HL-60/S4 (cell line): Measurements from ENCODE around the gene LRRC8A.

Source experiments
- in situ Hi-C: fragments of 300-500 bp; cut with MboI; formaldehyde crosslinking; loops from 2 replicates; pipeline ENCODE4 v1.14.3; 2022; ENCODE audit warnings: low sequenced_read_pairs

Gene LRRC8A

DNA sequence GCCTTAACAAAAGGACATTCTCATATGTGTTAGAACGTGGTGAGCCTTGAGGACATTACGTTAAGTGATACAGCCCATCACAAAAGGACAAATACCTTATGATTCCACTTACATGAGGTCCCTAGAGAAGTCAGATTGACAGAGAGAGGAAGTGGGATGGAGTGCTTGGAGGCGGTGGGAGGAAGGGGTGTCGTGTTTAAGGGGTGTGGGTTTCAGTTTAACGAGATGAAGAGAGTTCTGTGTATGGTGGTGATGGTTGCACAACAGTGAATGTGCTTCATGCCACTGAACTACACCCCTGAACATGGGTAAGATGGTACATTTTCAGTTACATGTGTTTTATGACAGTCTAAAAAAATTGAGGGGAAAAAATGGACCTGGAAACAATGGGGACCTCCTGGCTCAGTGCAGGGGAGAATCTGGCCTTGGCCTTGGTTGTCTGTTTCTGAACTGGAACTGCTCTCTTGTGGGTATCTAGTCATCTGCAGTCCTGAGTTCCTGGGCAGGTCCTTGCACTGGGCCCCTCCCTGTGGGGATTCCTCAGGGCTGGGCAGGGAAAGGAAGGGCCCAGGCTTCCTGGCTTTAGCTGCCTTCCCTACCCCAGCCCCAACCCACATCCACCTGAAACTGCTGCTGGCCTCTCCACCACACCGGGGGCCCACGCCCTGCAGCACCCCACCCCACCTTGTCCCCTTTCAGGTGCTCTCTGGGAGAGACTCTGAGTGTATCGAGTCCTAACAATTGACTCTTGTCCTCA, 17.8 kb downstream of the LRRC8A start:
- in situ Hi-C loops = no loop called here

DNA sequence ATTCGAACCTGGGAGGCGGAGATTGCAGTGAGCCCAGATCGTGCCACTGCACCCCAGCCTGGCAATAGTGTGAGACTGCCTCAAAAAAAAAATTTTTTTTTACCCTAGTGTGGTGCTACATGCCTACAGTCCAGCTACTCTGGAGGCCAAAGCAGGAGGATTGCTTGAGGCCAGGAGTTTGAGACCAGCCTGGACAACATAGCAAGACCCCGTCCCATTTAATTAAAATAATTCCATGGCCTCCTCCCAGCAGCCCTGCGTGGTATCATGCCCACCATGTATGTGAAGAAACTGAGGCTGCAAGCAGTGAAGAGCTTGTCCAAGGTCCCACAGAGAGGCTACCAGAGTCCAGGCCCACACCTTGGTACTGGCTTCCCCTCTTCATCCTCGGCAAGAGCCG, 19.4 kb downstream of the LRRC8A start:
- in situ Hi-C loops = no loop called here

DNA sequence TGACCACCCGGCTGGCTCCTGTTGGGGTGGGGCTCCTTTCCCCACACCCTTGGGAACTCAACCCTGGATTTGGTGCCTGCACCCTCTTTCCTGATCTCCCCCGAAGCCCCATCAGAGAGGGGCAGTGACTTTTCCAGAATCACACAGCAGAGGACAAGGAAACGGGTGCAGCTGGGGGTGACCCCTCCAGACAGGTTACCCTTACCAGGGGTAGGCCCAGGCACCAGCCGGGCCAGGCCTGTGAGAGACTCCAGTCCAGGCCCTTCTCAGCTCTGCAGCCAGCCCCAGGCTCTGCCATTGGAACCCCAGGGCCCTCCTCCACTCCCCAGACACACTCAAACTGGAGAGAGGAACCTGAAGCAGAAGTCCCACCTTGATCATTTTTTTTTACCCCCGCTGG, 19.9 kb downstream of the LRRC8A start:
- in situ Hi-C loops = no loop called here

DNA sequence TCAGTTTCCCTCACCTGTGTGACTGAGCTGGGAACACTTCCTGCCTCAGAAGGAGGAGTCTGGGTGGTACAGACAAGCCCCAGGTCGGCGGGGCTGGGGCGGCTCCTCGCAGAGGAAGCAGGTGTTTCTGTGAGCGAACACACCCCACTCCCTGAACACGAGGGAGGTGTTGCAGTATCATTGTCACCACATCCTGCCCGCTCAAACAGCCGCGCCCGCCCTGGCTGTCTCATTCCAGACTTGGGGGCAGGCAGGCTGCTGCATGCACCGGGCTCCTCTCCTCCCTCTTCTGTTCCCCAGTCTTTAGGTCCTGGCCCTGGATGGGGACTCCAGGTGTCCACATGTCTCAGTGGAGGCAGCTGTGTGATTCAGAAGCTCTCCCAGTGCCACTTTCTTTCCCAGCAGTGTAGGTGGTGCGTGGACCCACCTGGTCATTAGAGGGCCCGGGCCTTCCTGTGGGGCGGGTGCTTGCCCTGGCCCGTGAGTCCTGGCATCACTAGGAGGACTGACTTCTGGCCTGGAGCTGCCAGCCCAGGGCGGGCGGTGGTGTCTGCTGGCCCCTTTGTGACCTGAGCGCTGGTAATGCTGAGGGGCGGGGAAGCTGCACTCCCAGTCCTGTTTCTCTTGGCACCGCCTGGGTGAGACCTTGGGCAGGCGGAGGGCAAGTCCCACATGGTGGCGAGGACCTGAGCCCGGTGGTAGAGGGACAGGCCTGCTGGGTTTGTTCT, 20.6 kb downstream of the LRRC8A start:
- in situ Hi-C loops = no loop called here

- in situ Hi-C loops = no loop called here
These were observed 21.1 kb downstream of the LRRC8A start for GRCh38 chr9:128903079-128903461.

GRCh38 chr9:128903871-128904620, 22.1 kb downstream of the LRRC8A start:
- in situ Hi-C loops = no loop called here

DNA sequence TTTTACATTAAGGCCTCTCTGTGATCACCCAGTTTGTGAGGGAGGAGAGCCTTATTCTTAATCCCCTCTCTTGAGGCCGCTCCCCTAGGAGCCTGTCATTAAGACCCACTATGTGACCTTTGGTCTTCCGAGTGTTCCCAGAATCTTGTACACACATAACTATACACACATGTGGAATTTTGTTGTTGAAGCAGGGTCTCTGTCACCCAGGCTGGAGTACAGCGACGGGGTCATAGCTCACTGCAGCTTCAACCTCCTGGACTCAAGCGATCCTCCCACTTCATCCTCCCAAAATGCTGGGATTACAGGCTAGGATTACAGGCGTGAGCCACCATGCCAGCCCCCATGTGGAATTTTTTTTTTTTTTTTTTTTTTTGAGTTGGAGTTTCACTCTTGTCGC, 24.0 kb downstream of the LRRC8A start:
- in situ Hi-C loops = no loop called here

- in situ Hi-C loops = no loop called here
These were observed 24.8 kb downstream of the LRRC8A start for GRCh38 chr9:128906741-128907140.

DNA sequence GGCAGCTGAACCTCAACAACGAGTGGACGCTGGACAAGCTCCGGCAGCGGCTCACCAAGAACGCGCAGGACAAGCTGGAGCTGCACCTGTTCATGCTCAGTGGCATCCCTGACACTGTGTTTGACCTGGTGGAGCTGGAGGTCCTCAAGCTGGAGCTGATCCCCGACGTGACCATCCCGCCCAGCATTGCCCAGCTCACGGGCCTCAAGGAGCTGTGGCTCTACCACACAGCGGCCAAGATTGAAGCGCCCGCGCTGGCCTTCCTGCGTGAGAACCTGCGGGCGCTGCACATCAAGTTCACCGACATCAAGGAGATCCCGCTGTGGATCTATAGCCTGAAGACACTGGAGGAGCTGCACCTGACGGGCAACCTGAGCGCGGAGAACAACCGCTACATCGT, 26.4 kb downstream of the LRRC8A start:
- in situ Hi-C loops = no loop called here

DNA sequence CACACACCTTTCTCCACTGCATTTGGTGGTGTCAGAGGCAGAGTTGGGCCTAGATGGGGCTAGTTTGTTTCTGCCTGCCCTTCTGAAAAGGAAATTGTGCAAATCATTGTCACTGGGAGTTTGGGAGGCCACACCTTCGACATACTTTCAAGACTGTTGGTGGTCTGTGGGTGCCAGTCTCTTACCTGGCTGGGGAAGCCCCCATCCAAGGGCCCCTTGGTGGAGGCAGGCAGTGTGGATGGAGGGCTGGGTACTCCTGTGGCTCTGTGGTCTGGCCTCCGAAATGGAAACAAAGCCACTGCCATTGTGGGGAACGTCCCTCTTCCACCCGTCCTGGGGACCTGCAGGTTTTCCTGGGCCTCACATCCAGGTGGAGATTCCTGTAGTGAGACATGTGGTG, 27.9 kb downstream of the LRRC8A start:
- in situ Hi-C loops = no loop called here

GRCh38 chr9:128910906-128911305, 29.0 kb downstream of the LRRC8A start:
- in situ Hi-C loops = no loop called here

DNA sequence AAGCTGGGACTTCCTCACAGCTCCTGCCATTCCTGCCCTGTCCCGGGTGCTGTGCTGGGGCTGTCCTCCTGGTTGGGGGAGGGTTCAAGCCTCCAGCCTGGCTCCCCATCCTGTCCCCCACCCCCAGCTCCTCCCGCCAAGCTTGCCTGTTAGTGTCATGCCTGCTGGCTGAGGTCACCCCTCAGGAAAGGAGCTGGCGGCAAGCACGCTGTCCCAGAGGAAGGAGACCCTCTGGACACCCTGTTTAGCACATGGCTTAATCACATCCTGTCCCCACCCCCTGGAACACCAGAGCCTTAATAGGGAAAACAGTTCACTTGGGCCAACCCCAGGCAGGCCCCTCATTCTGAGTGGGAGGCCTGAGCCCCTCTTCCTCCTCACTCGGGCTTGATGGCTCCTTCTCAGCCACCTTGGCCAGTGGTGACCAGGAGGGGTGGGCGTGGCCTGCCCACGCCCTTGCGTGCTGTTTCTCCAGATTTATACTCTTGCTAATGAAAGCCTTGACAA, 29.6 kb downstream of the LRRC8A start:
- in situ Hi-C loops = no loop called here

- in situ Hi-C loops = no loop called here
These were observed 30.4 kb downstream of the LRRC8A start for GRCh38 chr9:128912270-128912853.

GRCh38 chr9:128913048-128913900, 31.3 kb downstream of the LRRC8A start:
- in situ Hi-C loops = no loop called here

- in situ Hi-C loops = no loop called here
These were observed 32.3 kb downstream of the LRRC8A start for GRCh38 chr9:128913995-128914772.

GRCh38 chr9:128916204-128916603, 34.3 kb downstream of the LRRC8A start:
- in situ Hi-C loops = no loop called here

DNA sequence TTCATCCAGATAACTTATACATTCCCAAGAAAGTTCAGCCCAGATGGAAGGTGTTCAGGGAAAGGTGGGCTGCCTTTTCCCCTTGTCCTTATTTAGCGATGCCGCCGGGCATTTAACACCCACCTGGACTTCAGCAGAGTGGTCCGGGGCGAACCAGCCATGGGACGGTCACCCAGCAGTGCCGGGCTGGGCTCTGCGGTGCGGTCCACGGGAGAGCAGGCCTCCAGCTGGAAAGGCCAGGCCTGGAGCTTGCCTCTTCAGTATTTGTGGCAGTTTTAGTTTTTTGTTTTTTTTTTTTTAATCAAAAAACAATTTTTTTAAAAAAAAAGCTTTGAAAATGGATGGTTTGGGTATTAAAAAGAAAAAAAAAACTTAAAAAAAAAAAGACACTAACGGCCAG, 34.8 kb downstream of the LRRC8A start:
- in situ Hi-C loops = no loop called here

DNA sequence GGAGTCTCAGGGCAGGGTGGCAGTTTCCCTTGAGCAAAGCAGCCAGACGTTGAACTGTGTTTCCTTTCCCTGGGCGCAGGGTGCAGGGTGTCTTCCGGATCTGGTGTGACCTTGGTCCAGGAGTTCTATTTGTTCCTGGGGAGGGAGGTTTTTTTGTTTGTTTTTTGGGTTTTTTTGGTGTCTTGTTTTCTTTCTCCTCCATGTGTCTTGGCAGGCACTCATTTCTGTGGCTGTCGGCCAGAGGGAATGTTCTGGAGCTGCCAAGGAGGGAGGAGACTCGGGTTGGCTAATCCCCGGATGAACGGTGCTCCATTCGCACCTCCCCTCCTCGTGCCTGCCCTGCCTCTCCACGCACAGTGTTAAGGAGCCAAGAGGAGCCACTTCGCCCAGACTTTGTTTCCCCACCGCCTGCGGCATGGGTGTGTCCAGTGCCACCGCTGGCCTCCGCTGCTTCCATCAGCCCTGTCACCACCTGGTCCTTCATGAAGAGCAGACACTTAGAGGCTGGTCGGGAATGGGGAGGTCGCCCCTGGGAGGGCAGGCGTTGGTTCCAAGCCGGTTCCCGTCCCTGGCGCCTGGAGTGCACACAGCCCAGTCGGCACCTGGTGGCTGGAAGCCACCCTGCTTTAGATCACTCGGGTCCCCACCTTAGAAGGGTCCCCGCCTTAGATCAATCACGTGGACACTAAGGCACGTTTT, 35.4 kb downstream of the LRRC8A start:
- in situ Hi-C loops = no loop called here

DNA sequence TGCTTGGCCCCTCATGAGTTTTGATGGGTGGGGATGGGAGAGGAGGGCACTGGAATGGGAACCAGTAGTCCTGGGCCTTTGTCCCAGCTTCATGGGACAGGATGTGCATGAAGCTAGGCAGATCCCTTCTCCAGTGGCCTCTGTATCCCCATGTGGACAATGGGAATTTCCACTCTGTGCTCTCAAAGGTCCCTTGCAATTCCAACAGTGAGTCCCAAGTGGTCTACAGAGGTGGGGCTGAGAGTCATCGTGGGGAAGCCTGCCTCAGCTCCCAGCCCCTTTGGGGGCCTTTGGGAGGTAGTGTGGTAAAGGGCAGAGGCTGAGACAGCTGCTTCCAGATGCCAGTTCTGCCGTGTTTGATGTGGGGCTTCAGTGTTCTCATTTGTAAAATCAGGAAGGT, 37.0 kb downstream of the LRRC8A start:
- in situ Hi-C loops = no loop called here
